ENCODE measurements around the gene IZUMO1.

GRCh38 chr19:48752496-48753365 lies 6.0 kb upstream of the IZUMO1 start, which contains the start of gene FUT1:
- TF ChIP-seq POLR2A (IDR thresholded peaks at IDR 0.05; ENCODE audit: low read length) (peak; percentile 45), GATA1 (IDR thresholded peaks at IDR 0.05; ENCODE audit: low read depth, low read length) (no peak)
